Erythroblast (primary cell): ENCODE results near the gene BCL2L2.

Experiments used
- GATA1 ChIP-seq: IDR thresholded peaks from 2 replicates; pipeline ENCODE4 v1.6.1; 2011; ENCODE audit warnings: low read depth, mild to moderate bottlenecking, control low read depth, low read length, moderate library complexity
- POLR2A ChIP-seq: IDR thresholded peaks from 2 replicates; pipeline ENCODE4 v1.6.1; 2011; ENCODE audit warnings: mild to moderate bottlenecking, low read length

DNA sequence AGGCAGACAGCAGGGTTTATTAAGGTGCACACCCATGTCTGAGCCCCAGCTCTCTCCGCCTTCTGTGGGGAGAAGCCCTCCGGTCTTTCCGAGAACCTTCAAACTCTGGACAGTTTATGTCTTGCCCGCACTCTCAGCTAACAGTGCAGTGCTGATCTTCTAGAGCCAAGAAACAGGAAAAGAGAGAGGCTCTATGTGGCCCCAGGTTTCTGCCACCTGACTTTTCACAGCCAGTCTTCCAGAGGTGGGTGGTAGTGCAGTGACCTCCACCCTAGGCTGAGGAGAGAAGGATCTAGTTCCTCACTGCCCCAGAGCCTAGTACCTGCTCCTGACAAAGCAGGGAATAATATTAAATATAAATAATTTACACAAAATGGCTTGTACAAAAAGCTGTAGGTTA, 50.0 kb downstream of the BCL2L2 start:
- no peak for TF ChIP-seq POLR2A
- TF ChIP-seq GATA1 = no peak
